GM19351 (cell line): ENCODE results near the gene CDH9.
"Not testable (repeated sequence)": the region's sequence is repeated elsewhere in the genome, so short reads cannot be mapped to it uniquely, and the experiment has no call there.

Experiments
- ATAC-seq: cut with Tn5 transposase; IDR thresholded peaks from one replicate; pipeline ENCODE4 v1.9.1; 2021; ENCODE audit warnings: mild to moderate bottlenecking, moderate library complexity; ENCODE audit not compliant: unreplicated experiment

The CDH9 gene

DNA sequence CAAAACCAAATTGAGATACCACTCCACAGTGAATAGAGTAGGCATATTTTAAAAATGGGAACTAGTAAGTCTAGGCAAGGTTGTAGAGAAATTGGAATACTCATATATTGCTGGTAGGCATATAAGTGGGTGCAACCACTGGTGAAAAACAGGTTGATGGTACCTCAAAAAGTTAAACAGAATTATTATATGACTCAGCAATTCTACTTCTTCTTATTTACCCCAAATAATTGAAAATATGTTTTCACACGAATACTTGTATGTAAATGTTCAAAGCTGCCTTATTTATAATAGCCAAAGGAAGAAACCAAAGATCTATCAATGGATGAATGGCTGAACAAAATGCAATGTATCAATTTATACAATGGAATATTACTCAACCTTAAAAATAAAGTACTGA, 79.1 kb downstream of the CDH9 start:
- ATAC-seq = no peak

DNA sequence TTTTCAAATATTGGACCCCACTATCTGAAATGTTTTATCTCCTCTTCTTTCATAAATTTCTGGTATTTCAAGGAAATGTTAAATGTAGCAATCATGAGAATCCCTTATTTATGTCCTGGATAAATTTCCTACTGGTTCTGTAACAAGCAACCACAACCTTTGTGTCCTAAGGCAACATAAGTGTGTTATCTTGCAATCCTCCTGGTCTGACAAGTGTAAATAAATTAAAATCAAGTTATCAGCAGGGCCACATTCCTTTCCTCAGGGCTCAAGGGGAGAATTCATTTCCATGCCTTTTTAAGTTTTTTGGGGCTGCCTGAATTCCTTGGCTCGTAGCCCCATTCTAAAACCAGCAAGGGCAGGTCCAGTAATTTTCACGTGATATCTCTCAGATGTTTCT, 83.2 kb downstream of the CDH9 start:
- no peak for ATAC-seq

DNA sequence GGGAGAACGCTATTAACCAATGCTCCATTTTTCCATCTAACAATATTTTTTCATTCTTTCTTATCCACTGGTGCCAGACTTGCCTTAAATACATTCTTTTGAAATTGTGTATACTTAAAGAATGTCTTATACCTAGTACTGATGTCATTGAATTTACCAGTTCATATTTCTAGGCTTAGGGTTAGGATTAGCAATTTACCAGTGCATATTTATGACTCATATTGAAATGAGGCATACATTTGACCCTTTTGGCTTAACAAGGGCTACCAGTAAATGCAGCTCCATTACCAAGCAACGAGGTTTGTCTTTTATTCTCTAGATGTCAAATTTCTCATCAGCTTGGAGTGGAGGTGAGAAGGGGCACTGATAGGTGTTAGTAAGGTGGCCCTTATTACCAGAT, 89.5 kb downstream of the CDH9 start:
- no peak for ATAC-seq

DNA sequence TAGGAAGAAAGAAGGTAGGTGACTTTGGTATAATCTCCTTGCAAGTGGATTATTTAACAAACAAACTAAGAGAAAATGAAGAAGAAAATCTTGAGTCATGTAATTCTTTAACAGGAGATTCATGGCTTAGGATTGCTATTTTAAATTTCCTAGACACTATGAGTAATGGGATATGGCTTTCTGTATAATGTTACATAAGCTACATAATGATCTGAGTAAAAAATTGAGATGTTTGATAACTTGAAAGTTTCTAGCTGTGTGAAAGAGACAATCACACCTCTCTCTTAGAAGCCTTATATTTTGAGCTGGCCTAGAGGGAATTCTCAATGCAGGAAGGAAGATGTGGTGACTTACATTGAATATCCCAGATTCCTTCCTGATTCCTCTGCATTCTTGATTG, 92.5 kb downstream of the CDH9 start:
- ATAC-seq = no peak

DNA sequence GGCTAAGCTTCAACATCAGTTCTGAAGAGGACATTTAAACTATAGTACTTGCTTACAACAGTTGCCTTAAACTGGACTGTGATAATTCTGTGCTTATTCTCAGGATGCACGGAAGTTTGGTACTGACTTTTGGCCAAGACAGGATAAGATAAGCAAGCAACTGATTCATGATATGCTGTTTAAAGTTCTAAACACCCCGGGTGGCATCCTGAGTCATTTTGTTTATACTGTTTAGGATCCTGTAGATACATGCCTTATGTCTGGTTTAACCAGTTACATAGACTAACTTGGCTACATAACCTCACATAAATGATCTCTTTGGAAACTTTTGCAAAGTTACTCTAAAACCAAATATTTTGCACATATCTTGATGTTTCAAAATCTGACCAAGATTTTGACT, 95.9 kb downstream of the CDH9 start:
- no peak for ATAC-seq

DNA sequence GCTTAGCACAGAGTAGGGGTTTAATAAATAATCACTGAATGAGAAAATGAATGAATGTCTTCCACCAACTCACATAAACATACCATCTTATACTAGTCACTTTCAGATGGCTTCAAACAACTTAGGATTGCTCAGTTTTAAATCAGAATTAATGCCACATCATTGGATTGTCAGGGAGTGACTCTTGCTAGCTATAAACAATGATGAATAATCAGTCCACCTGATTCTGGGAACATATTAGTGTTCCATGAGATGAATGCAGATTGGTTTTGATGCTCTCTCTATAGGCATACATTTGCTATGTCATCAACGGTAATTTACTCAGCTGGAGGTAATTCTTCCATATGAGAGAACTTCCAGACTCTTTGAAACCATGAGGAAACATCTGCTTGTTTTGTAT, 97.4 kb downstream of the CDH9 start:
- ATAC-seq = no peak

DNA sequence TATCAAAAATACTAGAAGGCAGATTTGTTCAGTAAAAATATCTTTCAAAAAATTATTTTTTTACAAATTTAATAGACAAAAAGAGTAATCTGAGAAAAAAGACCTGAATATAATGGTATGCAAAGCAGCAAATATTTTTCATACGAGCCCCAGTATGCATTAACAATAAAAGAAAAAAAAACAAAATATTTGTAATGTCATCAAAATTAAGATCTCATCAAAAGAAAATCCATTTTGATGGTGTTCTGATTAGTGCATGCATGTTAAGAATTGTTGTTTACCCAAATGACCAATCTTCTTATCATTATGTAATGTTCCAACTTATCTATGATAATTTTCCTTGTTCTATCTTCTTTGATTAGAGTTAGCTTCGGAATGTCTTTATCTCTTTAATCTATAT, 106.1 kb downstream of the CDH9 start:
- no peak for ATAC-seq

DNA sequence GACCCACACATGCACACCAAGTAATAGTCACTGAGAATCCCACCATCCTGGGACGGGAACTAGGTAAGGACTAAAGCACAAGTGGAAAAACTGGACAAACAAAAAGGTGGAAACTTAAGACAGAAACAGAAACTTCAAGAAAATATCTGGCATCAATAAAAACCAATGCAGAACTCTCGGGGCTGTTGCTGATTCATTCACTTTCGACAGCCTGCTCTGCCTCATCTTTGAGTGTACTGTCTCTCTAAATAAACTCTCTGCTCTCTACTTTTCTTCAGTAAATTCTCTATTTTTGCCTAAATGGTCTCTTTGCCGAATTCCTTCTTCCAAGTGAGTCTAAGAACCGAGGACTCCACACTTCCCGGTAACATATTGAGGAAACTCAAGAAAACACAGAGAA, 116.9 kb downstream of the CDH9 start:
- ATAC-seq = no peak

DNA sequence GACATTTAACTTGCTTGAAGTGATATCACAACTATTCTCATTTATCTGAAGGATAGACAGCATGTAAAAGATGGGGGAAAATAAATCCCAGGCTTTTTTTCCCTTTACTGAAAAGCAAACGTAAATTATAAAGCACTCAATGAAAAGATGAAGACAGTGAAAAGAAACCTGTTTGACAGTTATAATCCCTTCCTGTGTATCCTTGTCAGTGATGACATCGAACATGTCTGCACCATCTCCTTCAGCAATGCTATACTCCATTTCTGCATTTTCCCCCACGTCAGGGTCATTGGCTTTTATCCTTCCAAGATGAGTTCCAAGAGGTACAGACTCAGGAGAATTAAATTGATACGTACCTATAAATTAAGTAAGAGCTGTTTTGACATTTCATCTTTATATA, 134.9 kb downstream of the CDH9 start:
- ATAC-seq = no peak

DNA sequence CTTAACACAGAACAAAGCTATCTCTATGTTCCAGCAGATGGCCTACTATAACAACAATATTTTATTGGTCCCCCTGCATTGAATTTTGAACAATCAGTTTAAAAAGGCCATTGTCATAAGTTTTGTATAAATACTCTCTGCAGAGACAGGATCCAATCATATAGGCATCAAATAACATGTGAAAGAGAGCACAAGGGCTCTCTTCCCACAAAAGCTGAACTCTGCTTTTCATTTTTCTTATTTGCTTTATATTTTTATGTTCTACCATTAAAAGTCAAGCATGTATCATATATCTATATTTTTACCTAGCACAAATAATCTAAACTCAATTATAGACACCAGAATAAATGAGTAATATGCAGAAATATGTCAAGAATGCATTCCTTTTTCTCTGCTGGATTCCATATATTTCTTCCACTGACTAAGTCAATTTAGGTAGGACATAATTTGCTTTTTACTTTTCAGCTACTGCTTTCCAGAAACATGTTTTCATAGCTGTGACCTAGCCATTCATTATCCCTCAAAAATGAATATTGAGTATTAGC, 143.6 kb downstream of the CDH9 start:
- no peak for ATAC-seq

DNA sequence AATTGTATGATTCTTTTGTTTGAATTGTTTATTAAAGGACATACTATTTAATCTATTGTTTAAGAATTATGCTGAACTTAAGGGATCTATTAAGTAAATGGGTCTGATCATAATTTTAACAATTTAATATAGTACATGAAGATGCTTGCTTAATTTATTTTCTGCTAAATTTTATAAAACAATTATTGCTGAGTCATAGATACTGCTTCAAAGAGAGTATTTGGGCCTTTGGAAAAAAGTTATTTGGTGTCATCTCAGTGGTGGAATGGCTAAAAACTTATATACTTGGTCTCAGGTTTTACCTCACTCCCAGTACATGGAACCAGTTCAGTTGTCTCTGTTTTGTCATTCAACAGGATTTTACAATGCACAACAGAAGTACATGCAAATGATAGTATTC, 145.3 kb downstream of the CDH9 start:
- no peak for ATAC-seq

DNA sequence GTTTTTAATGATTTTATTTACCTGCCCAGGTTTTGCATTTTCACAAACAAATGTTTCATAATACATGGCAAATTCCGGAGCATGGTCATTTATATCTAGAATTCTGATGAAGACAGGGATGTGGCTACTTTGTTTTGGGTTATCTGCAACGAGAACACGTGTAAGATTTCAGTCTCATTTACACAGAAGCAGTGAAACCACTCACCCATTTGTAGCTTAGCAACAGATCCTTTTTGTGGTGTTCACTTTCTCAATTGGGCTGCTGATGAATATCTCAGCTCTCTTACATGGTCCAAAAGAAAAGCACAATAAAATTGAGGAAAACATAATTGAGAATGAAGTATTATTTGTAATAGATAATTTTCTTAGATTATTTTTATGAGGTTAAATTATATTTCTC, 148.6 kb downstream of the CDH9 start:
- ATAC-seq = no peak

DNA sequence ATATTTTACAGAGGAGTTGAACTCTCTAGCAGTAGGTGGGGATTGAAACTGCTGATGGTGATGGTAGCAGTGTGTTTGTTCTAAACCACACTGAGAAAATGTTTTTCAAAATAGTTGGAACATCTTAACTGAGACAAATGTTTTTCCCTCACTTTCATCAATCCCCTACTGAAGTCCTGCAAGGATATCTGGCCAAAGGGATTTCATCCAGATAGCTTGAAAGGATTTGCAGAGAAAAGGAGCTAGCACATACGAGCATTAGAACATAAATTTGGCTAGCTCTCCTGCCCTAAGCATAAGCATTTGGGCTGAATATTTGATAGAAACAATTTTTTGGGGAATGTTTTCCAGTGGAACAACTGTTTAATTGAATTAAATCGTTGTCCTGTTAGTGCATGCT, 153.9 kb downstream of the CDH9 start:
- no peak for ATAC-seq

DNA sequence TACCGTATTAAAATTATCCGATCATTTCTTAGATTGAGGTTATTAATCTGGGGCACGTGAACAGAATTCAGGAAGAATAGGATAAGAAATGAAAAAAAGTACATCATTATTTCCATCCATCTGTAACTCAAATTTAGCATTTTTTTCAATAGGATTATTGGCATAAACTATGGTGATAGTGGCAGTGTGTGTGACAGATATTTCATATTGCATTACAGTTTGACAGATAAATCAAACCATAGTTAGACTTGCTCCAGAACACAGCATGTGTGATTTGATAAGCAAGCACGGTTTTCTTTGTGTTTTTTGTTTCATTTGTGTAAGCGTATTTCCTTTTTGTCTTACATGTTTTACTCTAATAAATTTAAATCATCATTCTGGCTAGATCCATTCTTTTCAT, 155.0 kb downstream of the CDH9 start:
- no peak for ATAC-seq

DNA sequence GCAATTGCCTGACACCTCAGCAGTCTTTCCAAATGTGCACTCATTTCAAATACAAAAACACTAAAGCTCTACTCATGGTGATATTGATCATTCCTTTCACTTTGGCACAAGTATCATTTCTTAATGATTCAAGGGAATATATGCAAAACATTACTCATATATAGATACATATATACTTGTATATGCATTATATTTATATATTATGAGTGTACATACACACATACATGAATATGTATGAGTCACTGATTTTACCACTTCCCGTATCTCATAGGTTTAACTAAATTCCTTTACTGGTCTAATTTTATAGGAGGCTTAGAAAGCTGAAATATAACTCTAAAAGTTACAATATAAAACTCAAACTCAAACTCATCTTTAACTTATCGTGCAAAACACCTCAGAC, 156.5 kb downstream of the CDH9 start:
- ATAC-seq = no peak

DNA sequence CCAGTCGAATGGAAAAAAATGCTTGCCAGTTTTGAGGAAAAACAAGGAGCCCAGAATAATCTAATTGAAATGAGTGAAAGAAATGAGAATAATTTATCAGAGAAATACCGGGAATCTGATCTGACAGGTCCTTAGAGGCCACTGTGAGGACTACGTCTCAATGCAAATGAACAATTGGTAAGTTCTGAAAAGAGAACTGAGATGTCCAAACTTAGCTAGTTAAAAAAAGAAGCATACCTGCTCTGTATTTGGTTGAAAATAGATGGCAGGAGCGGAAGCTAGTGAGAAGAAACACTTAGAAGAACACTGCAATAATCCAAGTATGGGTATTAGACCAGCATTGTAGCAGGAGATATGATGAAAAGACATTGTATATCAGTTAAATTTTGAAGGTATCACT, 161.2 kb downstream of the CDH9 start:
- no peak for ATAC-seq

DNA sequence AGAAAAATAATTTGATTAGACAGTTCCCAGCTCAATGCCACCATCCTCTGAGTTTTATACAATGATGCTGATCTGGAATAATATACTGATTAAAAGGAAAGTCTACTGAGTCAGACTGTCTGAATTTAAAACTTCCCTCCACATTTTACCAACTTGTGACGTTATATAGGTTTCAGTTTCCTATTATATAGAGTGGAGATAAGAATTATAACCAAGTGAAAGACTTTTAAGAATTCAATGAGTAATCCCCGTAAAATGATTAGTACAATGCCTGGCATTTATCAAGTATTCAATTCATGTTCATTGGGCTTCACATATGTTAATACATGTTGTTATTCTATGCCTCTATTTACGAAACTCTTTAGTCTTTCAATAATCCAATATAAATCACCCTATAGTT, 166.0 kb downstream of the CDH9 start:
- ATAC-seq = no peak

DNA sequence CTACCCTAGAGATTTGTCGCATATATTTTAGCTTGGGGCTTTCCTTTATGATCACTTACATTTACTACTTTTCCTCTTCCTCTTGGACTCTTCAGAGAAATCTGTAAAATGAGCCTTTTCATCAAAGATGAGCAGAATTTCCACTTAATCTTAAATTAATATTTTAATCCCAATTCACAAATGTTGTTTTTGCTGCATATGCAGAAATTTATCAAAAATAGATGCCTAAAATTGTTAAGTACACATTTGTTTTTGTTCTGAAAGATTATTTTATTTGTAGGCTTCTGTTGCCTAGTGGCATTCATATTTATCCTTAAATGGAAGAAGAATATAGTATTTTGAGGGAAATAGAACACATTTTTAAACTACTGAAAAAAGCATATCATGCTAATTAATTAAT, 168.6 kb downstream of the CDH9 start:
- ATAC-seq = no peak

DNA sequence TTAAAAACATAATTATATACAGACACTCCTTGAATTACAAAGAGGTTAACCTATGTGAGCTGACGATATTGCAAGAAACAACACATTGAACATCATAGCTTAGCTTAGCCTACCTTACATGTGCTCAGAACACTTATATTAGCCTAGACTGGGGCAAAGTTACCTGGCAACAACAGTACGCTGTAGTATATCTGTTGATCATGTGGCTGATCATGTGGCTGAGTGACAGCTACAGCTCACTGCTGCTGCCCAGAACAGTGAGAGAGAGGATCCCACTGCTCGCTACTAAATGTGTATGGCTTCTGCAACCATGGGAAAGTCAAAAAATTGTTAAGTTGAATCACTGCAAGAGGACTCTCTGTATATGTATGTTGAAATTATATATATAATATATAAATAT, 169.9 kb downstream of the CDH9 start:
- ATAC-seq = no peak

DNA sequence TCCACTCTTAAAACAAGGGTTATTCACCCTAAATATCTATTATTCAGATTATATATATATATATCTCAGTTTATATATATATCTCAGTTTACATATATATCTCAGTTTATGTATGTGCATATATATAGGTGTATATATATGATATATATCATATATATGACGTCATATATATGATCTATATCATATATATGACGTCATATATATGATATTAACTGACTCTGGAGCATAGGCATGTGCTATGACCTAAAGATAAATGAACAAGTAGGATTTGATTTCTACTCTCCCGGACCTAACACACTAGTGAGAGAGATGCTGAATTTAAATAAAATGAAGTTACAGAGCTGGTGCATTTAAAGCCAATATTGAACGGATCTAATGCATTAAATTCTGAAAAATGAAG, 174.3 kb downstream of the CDH9 start:
- ATAC-seq = no peak

DNA sequence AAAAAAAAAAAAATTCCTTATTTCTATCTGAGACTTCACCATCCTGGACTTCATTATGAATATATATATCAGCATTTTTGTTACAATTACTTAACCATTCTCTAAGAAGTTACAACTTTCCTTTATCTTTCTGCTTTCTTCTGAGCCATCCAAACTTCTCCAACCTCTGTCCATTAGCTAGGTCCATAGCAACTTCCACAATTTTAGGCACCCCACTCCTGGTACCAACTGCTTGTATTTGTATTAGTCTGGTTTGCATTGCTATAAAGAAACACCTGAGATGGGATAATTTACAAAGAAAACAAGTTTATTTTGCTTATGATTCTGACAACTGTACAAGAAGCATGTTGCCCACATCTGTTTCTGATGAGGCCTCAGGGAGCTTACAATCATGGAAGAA, 182.1 kb downstream of the CDH9 start:
- ATAC-seq = no peak

DNA sequence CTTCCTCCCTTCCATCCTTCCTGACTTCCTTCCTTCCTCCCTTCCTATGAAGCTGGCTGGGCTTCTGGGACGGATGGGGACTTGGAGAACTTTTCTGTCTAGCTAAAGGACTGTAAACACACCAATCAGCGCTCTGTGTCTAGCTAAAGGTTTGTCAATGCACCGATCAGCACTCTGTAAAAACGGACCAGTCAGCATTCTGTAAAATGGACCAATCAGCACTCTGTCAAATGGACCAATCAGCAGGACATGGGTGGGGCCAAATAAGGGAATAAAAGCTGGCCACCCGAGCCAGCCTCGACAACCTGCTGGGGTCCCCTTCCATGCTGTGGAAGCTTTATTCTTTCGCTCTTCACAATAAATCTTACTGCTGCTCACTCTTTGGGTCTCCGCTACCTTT, 185.9 kb downstream of the CDH9 start:
- ATAC-seq = not testable (repeated sequence)

DNA sequence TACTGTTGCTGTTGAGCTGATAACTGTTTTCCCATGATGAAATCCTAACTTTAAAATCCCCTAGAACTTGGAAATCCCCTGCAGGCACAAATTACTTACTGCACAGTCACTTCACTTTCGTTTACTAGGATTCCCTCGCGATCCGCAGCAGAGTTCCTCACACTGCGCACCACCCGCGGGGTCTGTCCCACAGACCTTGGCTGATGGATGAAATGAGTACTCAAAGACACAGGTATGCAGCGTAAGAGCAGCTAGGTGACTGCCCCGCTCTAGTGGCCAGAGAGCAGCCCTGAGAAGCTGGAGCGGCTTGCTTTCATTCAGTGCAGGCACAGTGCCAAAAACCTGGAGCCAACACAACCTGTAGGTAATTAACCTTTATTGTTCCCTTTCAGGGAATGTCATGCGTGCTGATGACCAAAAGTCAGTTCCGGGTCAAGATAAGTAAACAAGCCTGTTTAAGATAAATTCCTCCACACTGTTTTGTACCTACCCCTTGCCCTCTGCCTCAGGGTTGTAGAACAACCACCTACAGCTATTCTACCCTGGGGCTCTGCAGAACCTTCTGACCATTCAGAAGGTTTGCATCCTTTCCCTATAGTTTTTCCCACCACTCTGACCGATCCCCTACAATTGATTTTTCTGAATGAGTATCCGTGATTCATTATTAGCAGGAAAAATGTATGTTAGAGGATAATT, 191.2 kb downstream of the CDH9 start:
- no peak for ATAC-seq
